Measurements from ENCODE around the gene SMG1. TPM values are rescaled to one million over a fixed set of nuclear protein-coding genes. Genes with fewer than 3 reads are reported as not detected.

The SMG1 gene
- total RNA-seq, 4 donors from 2014 or later: 37.8 to 102 (median 54.6) TPM

DNA sequence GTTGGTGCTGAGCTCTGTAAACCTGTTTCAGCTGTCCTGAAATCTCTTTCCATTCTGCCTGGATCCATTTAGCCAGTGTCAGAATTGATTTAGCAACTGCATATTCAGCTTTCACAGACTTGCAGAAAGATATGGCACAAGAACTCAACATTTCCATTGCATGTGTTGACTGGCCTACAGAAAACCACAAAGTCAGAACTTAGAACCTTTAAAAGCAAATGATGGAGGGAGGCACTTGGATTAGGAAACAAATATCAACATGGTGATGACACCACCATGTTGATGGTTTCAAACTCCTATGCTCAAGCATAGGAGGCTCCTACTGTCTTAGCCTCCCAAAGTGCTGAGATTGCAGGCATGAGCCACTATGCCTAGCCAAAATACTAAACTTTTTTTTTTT, 72.5 kb downstream of the SMG1 start:
- intact Hi-C loops (cut with DNase I): no loop called here
- peaks cover 21 to 100% (median 39%) of the 10 kb centered on the region in 3 donors for H3K36me3 ChIP-seq

GRCh38 chr16:18852647-18853046, 73.6 kb downstream of the SMG1 start:
- Histone ChIP-seq H3K4me3 (no peak overlapping the region), H3K36me3 (peaks cover 21 to 100% (median 49%) of the 10 kb centered on the region in 3 donors), H3K27ac (no peak overlapping the region), H3K4me1 (no peaks in the 10 kb centered on the region), H3K9me3 (no peaks in the 10 kb centered on the region), H3K27me3 (no peaks in the 10 kb centered on the region)
- intact Hi-C loops (cut with DNase I): no loop called here
- WGBS, 2 donors: 80 to 86% methylated on average over 1 of the region's 1 CpG
- TF ChIP-seq, protein P1, sequence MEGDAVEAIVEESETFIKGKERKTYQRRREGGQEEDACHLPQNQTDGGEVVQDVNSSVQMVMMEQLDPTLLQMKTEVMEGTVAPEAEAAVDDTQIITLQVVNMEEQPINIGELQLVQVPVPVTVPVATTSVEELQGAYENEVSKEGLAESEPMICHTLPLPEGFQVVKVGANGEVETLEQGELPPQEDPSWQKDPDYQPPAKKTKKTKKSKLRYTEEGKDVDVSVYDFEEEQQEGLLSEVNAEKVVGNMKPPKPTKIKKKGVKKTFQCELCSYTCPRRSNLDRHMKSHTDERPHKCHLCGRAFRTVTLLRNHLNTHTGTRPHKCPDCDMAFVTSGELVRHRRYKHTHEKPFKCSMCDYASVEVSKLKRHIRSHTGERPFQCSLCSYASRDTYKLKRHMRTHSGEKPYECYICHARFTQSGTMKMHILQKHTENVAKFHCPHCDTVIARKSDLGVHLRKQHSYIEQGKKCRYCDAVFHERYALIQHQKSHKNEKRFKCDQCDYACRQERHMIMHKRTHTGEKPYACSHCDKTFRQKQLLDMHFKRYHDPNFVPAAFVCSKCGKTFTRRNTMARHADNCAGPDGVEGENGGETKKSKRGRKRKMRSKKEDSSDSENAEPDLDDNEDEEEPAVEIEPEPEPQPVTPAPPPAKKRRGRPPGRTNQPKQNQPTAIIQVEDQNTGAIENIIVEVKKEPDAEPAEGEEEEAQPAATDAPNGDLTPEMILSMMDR (IDR thresholded peaks at IDR 0.05): no peak
- no peak for TF ChIP-seq POLR2A (IDR thresholded peaks at IDR 0.05)
- DNase-seq: no peak

More for the DNA sequence above, 72.5 kb downstream of the SMG1 start:
- no peaks in the 10 kb centered on the region for H3K9me3 ChIP-seq
- DNase-seq: no peak
- no peak overlapping the region for H3K27ac ChIP-seq
- H3K4me3 ChIP-seq: no peak overlapping the region
- no peak for TF ChIP-seq POLR2A (IDR thresholded peaks at IDR 0.05)
- TF ChIP-seq, protein P1 (IDR thresholded peaks at IDR 0.05): no peak
- no peaks in the 10 kb centered on the region for H3K27me3 ChIP-seq
- no peaks in the 10 kb centered on the region for H3K4me1 ChIP-seq

DNA sequence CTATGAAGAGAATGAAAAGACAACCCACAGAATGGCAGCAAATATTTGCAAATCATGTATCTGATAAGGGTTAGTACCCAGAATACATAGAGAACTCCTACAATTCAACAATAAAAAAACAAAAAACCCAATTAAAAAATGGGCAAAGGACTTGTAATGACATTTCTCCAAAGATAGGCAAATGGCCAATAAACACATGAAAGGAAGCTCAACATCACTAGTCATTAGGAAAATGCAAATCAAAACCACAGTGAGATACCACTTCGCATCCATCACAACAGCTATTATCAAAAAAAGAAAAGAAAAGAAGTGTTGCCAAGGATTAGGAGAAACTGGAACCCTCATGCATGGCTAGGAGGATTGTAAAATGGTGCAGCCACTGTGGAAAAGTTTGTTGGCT, 79.8 kb downstream of the SMG1 start:
- Histone ChIP-seq H3K27me3 (no peaks in the 10 kb centered on the region), H3K36me3 (peaks cover 6 to 100% (median 72%) of the 10 kb centered on the region in 3 donors), H3K4me3 (no peak overlapping the region), H3K9me3 (no peaks in the 10 kb centered on the region), H3K4me1 (peaks cover 0 to 7% (median 0%) of the 10 kb centered on the region in 3 donors), H3K27ac (no peak overlapping the region)
- no peak for DNase-seq
- TF ChIP-seq, protein P1 (IDR thresholded peaks at IDR 0.05): no peak
- TF ChIP-seq POLR2A (IDR thresholded peaks at IDR 0.05): no peak
- 80 to 89% methylated on average over 1 of the region's 1 CpG for WGBS, 2 donors
- intact Hi-C loops (cut with DNase I): no loop called here

GRCh38 chr16:18842565-18842964, 83.6 kb downstream of the SMG1 start:
- TF ChIP-seq POLR2A (IDR thresholded peaks at IDR 0.05): no peak
- TF ChIP-seq, protein P1 (IDR thresholded peaks at IDR 0.05): no peak
- Histone ChIP-seq H3K9me3 (no peaks in the 10 kb centered on the region), H3K4me1 (peaks cover 0 to 9% (median 4%) of the 10 kb centered on the region in 3 donors), H3K27ac (no peak overlapping the region), H3K4me3 (no peak overlapping the region), H3K27me3 (no peaks in the 10 kb centered on the region), H3K36me3 (peaks cover 9 to 98% (median 60%) of the 10 kb centered on the region in 3 donors)
- intact Hi-C loops (cut with DNase I): no loop called here
- 80 to 90% methylated on average over 6 of the region's 6 CpGs for WGBS, 2 donors
- DNase-seq: no peak

DNA sequence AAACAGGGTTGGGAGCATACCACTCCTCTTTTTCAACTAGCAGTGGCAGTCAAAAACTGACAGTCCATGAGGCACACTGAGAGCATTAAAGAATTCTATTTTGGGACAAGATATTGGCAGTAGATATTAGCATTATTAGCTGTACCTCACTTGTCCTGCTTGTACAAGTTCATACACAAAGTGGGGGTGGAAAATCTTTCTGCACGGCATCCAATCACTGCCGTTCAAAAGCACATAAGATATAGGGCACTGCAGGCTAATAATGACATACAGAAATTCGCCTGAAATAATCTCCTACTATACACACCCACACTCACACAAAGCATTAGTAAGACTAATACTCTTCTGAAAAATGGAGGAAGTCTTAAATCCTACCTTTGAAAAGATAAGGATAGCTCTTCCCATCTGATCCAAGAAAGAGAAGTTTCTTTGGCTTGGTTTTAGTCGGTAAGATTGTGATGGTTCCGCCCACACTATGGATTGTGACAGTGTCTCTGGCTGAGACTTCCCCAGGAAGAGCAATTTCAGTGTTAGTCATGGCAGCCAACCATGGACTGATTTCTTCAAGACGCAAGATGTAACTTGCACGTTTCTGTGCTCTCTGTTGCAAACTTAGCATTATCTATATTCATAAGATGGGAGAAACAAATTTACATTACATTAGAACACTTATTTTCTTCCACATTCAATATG, 84.2 kb downstream of the SMG1 start:
- Histone ChIP-seq H3K4me3 (no peak overlapping the region), H3K27ac (peak overlapping the region in 1 of 4 donors; percentile 6), H3K36me3 (peaks cover 12 to 98% (median 59%) of the 10 kb centered on the region in 3 donors), H3K27me3 (no peaks in the 10 kb centered on the region), H3K4me1 (peaks cover 0 to 9% (median 4%) of the 10 kb centered on the region in 3 donors), H3K9me3 (no peaks in the 10 kb centered on the region)
- DNase-seq: no peak
- intact Hi-C loops (cut with DNase I): no loop called here
- TF ChIP-seq, protein P1 (IDR thresholded peaks at IDR 0.05): no peak
- no peak for TF ChIP-seq POLR2A (IDR thresholded peaks at IDR 0.05)
- WGBS, 2 donors: 41 to 62% methylated on average over 7 of the region's 7 CpGs
